Heart left ventricle (tissue), 16 donors: Measurements from ENCODE around the gene DENND1C. TPM values are rescaled to one million over a fixed set of nuclear protein-coding genes. Genes with fewer than 3 reads are reported as not detected.

Experiments used
- ATAC-seq, 4 donors: fragments of 200-7000 bp; cut with Tn5 transposase; one replicate each; pipeline ENCODE4 v1.9.1; 2020 to 2022; ENCODE audit warnings: moderate library complexity in 4 of 4, mild to moderate bottlenecking in 3 of 4, moderate number of reproducible peaks in 1 of 4
- DNase-seq, 5 donors: peaks; one replicate each; pipeline ENCODE4 v3.0.0-alpha.2; 2020
- H3K27ac ChIP-seq, 12 donors: fragments of 200-600 bp; sonication (generic) in 4 of 12; one replicate each; pipeline versions ENCODE4 v1.5.0 to v1.8.0; 2016 to 2022; ENCODE audit warnings: mild to moderate bottlenecking in 2 of 12
- H3K27me3 ChIP-seq, 9 donors: fragments of 200-600 bp; sonication (generic) in 2 of 9; one replicate each; pipeline versions ENCODE4 v1.5.1 to v1.8.0; 2016 to 2022; ENCODE audit warnings: mild to moderate bottlenecking in 3 of 9
- H3K36me3 ChIP-seq, 9 donors: fragments of 200-600 bp; sonication (generic) in 2 of 9; one replicate each; pipeline versions ENCODE4 v1.5.0 to v1.8.0; 2018 to 2022; ENCODE audit warnings: mild to moderate bottlenecking in 2 of 9
- H3K4me1 ChIP-seq, 12 donors: fragments of 200-600 bp; sonication (generic) in 4 of 12; one replicate each; pipeline versions ENCODE4 v1.5.0 to v1.8.0; 2016 to 2022; ENCODE audit warnings: mild to moderate bottlenecking in 3 of 12
- H3K4me3 ChIP-seq, 12 donors: fragments of 200-600 bp; sonication (generic) in 4 of 12; one replicate each; pipeline versions ENCODE4 v1.5.0 to v1.8.0; 2017 to 2022; ENCODE audit warnings: mild to moderate bottlenecking in 9 of 12, moderate library complexity in 4 of 12
- H3K9me3 ChIP-seq, 12 donors: fragments of 200-600 bp; sonication (generic) in 4 of 12; one replicate each; pipeline versions ENCODE4 v1.5.0 to v1.8.0; 2016 to 2022; ENCODE audit warnings: mild to moderate bottlenecking in 1 of 12
- POLR2A ChIP-seq, 2 donors: fragments of 450-650 bp; IDR thresholded peaks; one replicate each; pipeline ENCODE4 v1.6.1; 2017; ENCODE audit warnings: antibody characterized with exemption in 2 of 2, mild to moderate bottlenecking in 2 of 2, moderate library complexity in 2 of 2
- WGBS, 4 donors: extraction: QIAGEN DNeasy Blood & Tissue Kit in 2 of 4; methylation state at CpG; one replicate each; pipeline versions ENCODE4 v1.1.5 to v1.1.7; 2013 to 2018; 5-methylcytosine and 5-hydroxymethylcytosine counted together
- intact Hi-C, 10 donors: fragments of 100-400 bp; cut with DNase I; formaldehyde crosslinking; loops; one replicate each; pipeline versions ENCODE4 v1.11.1 to v1.14.2; 2022
- polyA plus RNA-seq, 2 donors: library from polyadenylated mRNA; stranded (reverse); fragments of 200-250 nt; gene quantifications; one replicate each; pipeline ENCODE4 v1.2.3, GENCODE V29; 2013
- total RNA-seq, 9 donors: library from RNA; depleted of rRNA in 2 of 9; stranded (reverse); fragments of >200 nt in 2 of 9; fragmentation: NEBNext Ultra II Directional in 3 of 9; extraction: Animal tissue kit (Norgen Biotek cat#: 25700) in 3 of 9; gene quantifications; one replicate each; pipeline versions ENCODE4 v1.1.0 to v1.2.4, GENCODE V29; 2016 to 2023
- TF ChIP-seq, protein P1 (sequence below), 12 donors: fragments of 200-600 bp; sonication (generic) in 4 of 12; IDR thresholded peaks; one replicate each; pipeline versions ENCODE4 v1.5.0 to v1.8.0; 2018 to 2022; ENCODE audit warnings: antibody characterized with exemption in 12 of 12, mild to moderate bottlenecking in 5 of 12
- donor health status: ischemic (EF 13 %, LVEDD 7.1; RV severe dilation, severe dysfunction).
- donor health status: healthy with polysubstance abuse.
- donor health status: DM: no; HTN: yes; CAD: no.
- donor health status: DM: no; HTN: no; CAD: no.
- donor health status: ischemic (EF 25% LVEDD 6.9; RV normal size, moderate dysfunction).
- donor health status: ischemic (EF 25% LVEDD 5.7; RV mildly dilated, moderate dysfunction).
- donor health status: healthy.
- donor health status: DM: yes; HTN: yes; CAD: no.
- donor health status: ischemic (EF 35%, LVEDD 5.7; RV mildly dilated, moderate dysfunction).
- donor health status: nonischemic (EF 11% LVEDD 7.7; RV severe dilation, severe dysfunction).
- donor health status: DM: yes; HTN: yes; CAD: no.
- donor health status: PGD.
- donor health status: ischemic (EF 29% LVEDD 5.4; RV normal size, mild dysfunction).
- donor health status: nonischemic (EF 23%, LVEDD 6.1; RV moderate dilation, normal function).

DENND1C gene
- total and polyA plus RNA-seq, 11 donors = 0.17 to 9.5 (median 0.45) TPM

DNA sequence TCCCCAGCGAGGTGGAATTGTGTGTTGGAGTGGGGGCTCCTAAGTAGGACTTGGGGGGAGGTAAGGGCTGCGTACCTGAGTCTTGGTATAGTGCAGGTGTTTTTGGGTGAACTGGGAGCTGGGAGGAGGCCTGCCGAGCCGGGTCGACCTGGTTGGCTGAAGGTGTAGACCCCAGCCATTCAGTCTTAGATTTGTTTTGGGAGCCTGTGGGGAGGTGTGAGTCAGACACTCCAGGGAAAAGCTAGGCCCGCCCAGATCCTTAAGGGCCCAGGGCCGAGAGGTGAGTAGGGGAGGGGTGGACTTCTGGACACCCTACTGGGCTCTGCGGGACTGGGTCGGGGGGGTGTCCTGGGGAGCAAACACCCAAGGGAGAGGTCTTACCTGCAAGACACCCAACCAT is 16.6 kb downstream of the DENND1C start:
- Histone ChIP-seq H3K9me3 (no peaks in the 10 kb centered on the region), H3K27me3 (peaks cover 12 to 32% (median 20%) of the 10 kb centered on the region in 9 donors), H3K4me1 (peaks cover 0 to 9% (median 4%) of the 10 kb centered on the region in 12 donors), H3K4me3 (no peak overlapping the region), H3K27ac (no peak overlapping the region), H3K36me3 (no peaks in the 10 kb centered on the region)
- intact Hi-C loops = no loop called here
- ATAC-seq (no peak), DNase-seq (no peak)
- TF ChIP-seq, protein P1, sequence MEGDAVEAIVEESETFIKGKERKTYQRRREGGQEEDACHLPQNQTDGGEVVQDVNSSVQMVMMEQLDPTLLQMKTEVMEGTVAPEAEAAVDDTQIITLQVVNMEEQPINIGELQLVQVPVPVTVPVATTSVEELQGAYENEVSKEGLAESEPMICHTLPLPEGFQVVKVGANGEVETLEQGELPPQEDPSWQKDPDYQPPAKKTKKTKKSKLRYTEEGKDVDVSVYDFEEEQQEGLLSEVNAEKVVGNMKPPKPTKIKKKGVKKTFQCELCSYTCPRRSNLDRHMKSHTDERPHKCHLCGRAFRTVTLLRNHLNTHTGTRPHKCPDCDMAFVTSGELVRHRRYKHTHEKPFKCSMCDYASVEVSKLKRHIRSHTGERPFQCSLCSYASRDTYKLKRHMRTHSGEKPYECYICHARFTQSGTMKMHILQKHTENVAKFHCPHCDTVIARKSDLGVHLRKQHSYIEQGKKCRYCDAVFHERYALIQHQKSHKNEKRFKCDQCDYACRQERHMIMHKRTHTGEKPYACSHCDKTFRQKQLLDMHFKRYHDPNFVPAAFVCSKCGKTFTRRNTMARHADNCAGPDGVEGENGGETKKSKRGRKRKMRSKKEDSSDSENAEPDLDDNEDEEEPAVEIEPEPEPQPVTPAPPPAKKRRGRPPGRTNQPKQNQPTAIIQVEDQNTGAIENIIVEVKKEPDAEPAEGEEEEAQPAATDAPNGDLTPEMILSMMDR (IDR thresholded peaks at IDR 0.05) = no peak
- no peak for TF ChIP-seq POLR2A (IDR thresholded peaks at IDR 0.05)
- WGBS, 4 donors = 42 to 53% (median 53%) methylated on average over 9 of the region's 9 CpGs

DNA sequence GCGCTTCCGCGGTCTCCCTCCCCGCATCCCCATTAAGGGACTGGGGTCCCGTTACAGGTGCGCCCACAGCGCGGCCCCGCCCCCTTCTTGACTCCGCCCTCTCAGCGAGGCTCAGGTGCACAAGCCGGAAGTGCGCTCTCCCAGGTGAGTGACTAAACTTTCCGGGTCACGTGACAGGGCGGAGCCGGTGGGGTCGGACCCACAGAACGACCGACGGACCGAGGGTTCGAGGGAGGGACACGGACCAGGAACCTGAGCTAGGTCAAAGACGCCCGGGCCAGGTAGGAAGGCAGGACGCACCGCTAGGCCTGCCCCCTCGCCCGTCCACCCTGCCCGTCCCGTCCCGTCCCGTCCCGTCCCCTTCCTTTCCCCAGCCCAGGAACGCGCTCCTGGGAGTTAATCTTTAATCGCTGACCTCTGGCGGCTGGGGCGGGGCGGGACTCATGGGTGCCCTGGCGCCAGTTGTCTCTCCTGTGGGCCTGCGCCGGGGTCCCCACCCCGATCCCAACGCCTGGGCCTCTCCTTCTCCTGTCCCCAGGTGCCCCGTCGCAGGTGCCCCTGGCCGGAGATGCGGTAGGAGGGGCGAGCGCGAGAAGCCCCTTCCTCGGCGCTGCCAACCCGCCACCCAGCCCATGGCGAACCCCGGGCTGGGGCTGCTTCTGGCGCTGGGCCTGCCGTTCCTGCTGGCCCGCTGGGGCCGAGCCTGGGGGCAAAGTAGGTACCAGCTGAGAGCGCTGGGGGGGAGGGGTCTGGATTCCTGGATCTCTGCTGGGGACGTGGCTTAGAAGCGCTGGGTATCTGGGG is 17.3 kb downstream of the DENND1C start, which contains the start of gene CRB3:
Gene CRB3 (plus strand): TSS at position 202 of the 804 bp plus-strand sequence. CDS start 431 bp downstream, at position 633.
- H3K4me1 ChIP-seq = peaks cover 0 to 17% (median 4%) of the 10 kb centered on the region in 12 donors
- 3 to 10% (median 5%) methylated on average over 28 to 65 of the region's 65 CpGs for WGBS, 4 donors
- no peak for ATAC-seq
- intact Hi-C loops = no loop called here
- H3K36me3 ChIP-seq = no peaks in the 10 kb centered on the region
- no peaks in the 10 kb centered on the region for H3K9me3 ChIP-seq
- DNase-seq = no peak
- TF ChIP-seq, protein P1 (IDR thresholded peaks at IDR 0.05) = no peak
- no peak for TF ChIP-seq POLR2A (IDR thresholded peaks at IDR 0.05)
- H3K27me3 ChIP-seq = peaks cover 12 to 32% (median 20%) of the 10 kb centered on the region in 9 donors
- H3K27ac ChIP-seq = no peak within 1 kb of the TSS
- H3K4me3 ChIP-seq = peak within 1 kb of the TSS in 1 of 12 donors; percentile 15

DNA sequence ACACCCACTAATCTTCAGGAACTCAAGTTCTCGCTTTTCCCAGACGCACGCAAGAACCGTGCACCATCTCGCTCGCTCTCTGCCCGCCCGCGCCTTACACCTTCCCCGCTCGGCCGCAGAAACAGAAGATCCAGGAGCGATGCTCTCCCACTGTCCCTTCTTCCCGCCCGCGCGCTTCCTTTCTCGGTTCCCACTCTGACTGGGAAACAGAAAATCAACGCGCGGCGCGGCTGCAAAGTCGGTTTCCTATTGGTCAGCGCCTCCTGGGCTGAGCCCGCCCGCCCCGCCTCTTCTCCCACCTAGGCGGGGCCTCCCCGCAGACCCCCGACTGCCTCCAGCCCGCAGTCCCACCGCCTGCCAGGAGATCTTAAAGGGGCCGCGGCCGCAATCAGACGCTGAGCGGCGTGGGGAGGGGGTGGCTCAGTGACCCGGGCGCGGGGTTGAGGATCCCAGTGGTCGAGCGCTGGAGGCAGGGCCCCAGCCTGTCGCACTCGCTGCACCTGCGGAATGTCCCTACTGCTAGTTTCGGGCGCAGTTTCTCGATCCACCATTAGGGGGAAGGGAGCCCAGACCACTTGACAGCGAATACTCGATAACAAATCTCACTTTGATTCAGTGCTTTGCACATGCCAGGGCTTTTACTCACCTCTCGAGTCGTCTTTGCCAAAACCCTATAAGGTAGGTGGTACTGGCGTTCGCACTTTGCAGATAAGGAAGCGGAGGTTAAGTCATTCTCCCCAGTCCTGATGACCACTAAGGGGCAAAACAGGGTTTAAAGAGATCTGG is 21.3 kb downstream of the DENND1C start:
- DNase-seq = peak; percentile 95 to 98 (median 98)
- Histone ChIP-seq H3K27ac (peak overlapping the region in 11 of 12 donors; percentile 55 to 91 (median 75)), H3K27me3 (peaks cover 12 to 27% (median 17%) of the 10 kb centered on the region in 9 donors), H3K9me3 (peaks cover 0 to under 1% (median 0%) of the 10 kb centered on the region in 12 donors), H3K4me1 (peaks cover 0 to 32% (median 8%) of the 10 kb centered on the region in 12 donors), H3K4me3 (peak overlapping the region; percentile 32 to 89 (median 78)), H3K36me3 (peaks cover 0 to 9% (median under 1%) of the 10 kb centered on the region in 9 donors)
- intact Hi-C loops = loop anchor here in 1 of 10 donors (1.0 kb wide), 1 partner anchor 35 kb away; no protein-coding TSS in a partner anchor
- TF ChIP-seq, protein P1 (IDR thresholded peaks at IDR 0.05) = peak; percentile 15 to 69 (median 54)
- peak in 1 of 2 donors; percentile 31 for TF ChIP-seq POLR2A (IDR thresholded peaks at IDR 0.05)
- ATAC-seq = peak; percentile 92 to 96 (median 94)
- 0 to 1% (median 0%) methylated on average over 35 to 57 of the region's 57 CpGs for WGBS, 4 donors
